Breast epithelium (tissue), 4 donors: Measurements from ENCODE around the gene ZNF808. TPM values are rescaled to one million over a fixed set of nuclear protein-coding genes. Genes with fewer than 3 reads are reported as not detected.
"Not testable (repeated sequence)": the region's sequence is repeated elsewhere in the genome, so short reads cannot be mapped to it uniquely, and the experiment has no call there.

Source experiments
- DNase-seq, 2 donors: peaks; one replicate each; pipeline ENCODE4 v3.0.0-alpha.2; 2019; ENCODE audit warnings: low spot score in 2 of 2
- H3K27ac ChIP-seq, 2 donors: fragments of 200-600 bp; sonication (generic) in 1 of 2; one replicate each; pipeline ENCODE4 v1.5.1; 2016 to 2019; ENCODE audit warnings: mild to moderate bottlenecking in 1 of 2
- H3K27me3 ChIP-seq, 2 donors: fragments of 200-600 bp; sonication (generic) in 1 of 2; one replicate each; pipeline versions ENCODE4 v1.5.1 to v1.6.0; 2017 to 2019; ENCODE audit warnings: control low read depth in 1 of 2, mild to moderate bottlenecking in 1 of 2
- H3K36me3 ChIP-seq: fragments of 200-600 bp; one replicate; pipeline ENCODE4 v1.5.1; 2019
- H3K4me1 ChIP-seq, 2 donors: fragments of 200-600 bp; sonication (generic); one replicate each; pipeline ENCODE4 v1.5.1; 2016 to 2019; ENCODE audit warnings: control low read depth in 1 of 2
- H3K4me3 ChIP-seq, 3 donors: fragments of 200-600 bp; sonication (generic); 1 replicate in 2 of 3; 2 replicates in 1 of 3; pipeline ENCODE4 v1.5.1; 2016 to 2019; ENCODE audit warnings: mild to moderate bottlenecking in 3 of 3, moderate library complexity in 2 of 3
- H3K9me3 ChIP-seq, 2 donors: fragments of 200-600 bp; sonication (generic) in 1 of 2; one replicate each; pipeline ENCODE4 v1.5.1; 2016 to 2019; ENCODE audit warnings: control low read depth in 1 of 2
- CTCF ChIP-seq, 3 donors: fragments of 450-650 bp; IDR thresholded peaks; one replicate each; pipeline ENCODE4 v1.5.1; 2016 to 2017; ENCODE audit warnings: antibody characterized with exemption in 3 of 3, mild to moderate bottlenecking in 3 of 3, moderate library complexity in 3 of 3
- POLR2A ChIP-seq: fragments of 450-650 bp; IDR thresholded peaks from one replicate; pipeline ENCODE4 v1.6.1; 2016; ENCODE audit warnings: antibody characterized with exemption, mild to moderate bottlenecking, moderate library complexity
- POLR2AphosphoS5 ChIP-seq, 3 donors: sonication (generic); formaldehyde crosslinking; IDR thresholded peaks; one replicate each; pipeline ENCODE4 v1.6.1; 2017; ENCODE audit warnings: antibody characterized with exemption in 3 of 3
- intact Hi-C: fragments of 100-400 bp; cut with DNase I; formaldehyde crosslinking; loops from one replicate; pipeline ENCODE4 v1.15.1; 2023; ENCODE audit warnings: low total_unique reads
- total RNA-seq, 3 donors: library from RNA; depleted of rRNA; stranded (reverse); fragments of >200 nt; gene quantifications; one replicate each; pipeline ENCODE4 v1.1.0, GENCODE V29; 2016

Gene ZNF808
- 10 to 100 TPM; 20.6 to 35.1 (median 21.3) TPM for total RNA-seq

GRCh38 chr19:52527134-52527955 lies at the start of gene ZNF808:
Gene ZNF808, plus strand, starts transcription at chr19:52527668. Its CDS starts 15,617 bp downstream, at chr19:52543285.
- Histone ChIP-seq H3K9me3 (no peaks in the 10 kb centered on the region), H3K36me3 (no peaks in the 10 kb centered on the region), H3K27me3 (no peaks in the 10 kb centered on the region), H3K27ac (peak within 1 kb of the TSS; percentile 88 to 96), H3K4me1 (no peaks in the 10 kb centered on the region), H3K4me3 (peak within 1 kb of the TSS; percentile 61 to 80 (median 78))
- TF ChIP-seq POLR2AphosphoS5 (IDR thresholded peaks at IDR 0.05) (peak; percentile 45 to 59 (median 50)), CTCF (IDR thresholded peaks at IDR 0.05) (peak; percentile 81 to 85 (median 82)), POLR2A (no peak)
- intact Hi-C loops, result no loop called here
- peak; percentile 95 to 98 for DNase-seq

DNA sequence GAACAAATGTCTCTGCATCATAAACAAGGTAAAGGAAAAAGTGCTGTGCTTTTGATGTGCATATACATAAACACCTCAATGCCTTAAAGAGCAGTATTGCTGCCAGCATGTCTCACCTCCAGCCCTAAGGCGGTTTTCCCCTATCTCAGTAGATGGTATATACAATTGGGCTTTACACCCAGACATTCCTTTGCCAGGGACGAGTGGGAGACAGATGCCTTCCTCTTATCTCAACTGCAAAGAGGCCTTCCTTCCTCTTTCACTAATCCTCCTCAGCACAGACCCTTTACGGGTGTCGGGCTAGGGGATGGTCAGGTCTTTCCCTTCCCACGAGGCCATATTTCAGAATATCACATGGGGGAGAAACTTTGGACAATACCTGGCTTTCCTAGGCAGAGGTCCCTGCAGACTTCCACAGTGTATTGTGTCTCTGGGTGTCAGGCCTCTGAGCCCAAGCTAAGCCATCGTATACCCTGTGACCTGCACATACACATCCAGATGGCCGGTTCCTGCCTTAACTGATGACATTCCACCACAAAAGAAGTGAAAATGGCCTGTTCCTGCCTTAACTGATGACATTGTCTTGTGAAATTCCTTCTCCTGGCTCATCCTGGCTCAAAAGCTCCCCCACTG lies 43.2 kb upstream of the ZNF808 start:
- intact Hi-C loops, H3K27ac ChIP-seq, H3K27me3 ChIP-seq, H3K4me3 ChIP-seq, H3K36me3 ChIP-seq, DNase-seq, H3K4me1 ChIP-seq: not testable (repeated sequence)
- H3K9me3 ChIP-seq, result peaks cover 83 to 87% of the 10 kb centered on the region in 2 donors

DNA sequence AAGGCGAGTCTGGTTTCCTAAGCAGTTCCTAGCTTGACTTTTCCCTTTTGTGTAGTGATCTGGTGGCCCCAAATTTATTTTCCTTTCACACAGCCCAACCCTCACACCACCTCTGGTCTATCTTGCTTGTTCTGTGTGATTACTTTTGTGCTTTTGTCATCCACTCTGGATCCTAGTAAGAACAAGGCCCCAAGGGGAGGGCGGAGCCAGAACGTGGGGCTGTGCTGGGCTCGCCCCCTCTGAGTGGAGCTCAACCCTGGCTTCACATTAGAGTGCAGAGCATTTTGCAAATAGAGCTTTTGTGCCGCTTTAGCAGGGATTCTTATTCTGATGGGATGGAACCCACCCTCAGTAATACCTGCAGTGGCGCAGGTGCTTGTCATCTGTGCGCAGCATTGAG lies 42.4 kb upstream of the ZNF808 start:
- H3K27me3 ChIP-seq, H3K4me1 ChIP-seq, DNase-seq, H3K4me3 ChIP-seq, intact Hi-C loops, H3K36me3 ChIP-seq, H3K27ac ChIP-seq: not testable (repeated sequence)
- peaks cover 82 to 87% of the 10 kb centered on the region in 2 donors for H3K9me3 ChIP-seq

DNA sequence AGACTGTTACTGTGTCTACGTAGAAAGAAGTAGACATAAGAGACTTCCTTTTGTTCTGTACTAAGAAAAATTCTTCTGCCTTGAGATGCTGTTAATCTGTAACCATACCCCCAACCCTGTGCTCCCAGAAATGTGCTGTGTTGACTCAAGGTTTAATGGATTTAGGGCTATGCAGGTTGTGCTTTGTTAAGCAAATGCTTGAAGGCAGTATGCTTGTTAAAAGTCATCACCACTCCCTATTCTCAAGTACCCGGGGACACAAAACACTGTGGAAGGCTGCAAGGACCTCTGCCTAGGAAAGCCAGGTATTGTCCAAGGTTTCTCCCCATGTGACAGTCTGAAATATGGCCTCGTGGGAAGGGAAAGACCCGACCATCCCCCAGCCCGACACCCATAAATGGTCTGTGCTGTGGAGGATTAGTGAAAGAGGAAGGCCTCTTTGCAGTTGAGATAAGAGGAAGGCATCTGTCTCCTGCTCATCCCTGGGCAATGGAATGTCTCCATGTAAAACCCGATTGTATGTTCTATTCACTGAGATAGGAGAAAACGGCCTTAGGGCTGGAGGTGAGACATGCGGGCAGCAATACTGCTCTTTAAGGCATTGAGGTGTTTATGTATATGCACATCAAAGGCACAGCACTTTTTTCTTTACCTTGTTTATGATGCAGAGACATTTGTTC lies 41.8 kb upstream of the ZNF808 start:
- H3K27me3 ChIP-seq, H3K4me3 ChIP-seq, H3K4me1 ChIP-seq, H3K27ac ChIP-seq, DNase-seq, intact Hi-C loops, H3K36me3 ChIP-seq: not testable (repeated sequence)
- peaks cover 78 to 86% of the 10 kb centered on the region in 2 donors for H3K9me3 ChIP-seq

GRCh38 chr19:52492201-52492993 lies 35.1 kb upstream of the ZNF808 start:
- Histone ChIP-seq H3K9me3 (peaks cover 82 to 86% of the 10 kb centered on the region in 2 donors), H3K36me3 (no peaks in the 10 kb centered on the region)
- intact Hi-C loops, result no loop called here

More at GRCh38 chr19:52492201-52492993, 35.1 kb upstream of the ZNF808 start:
- no peak for TF ChIP-seq POLR2A
- TF ChIP-seq POLR2AphosphoS5 (IDR thresholded peaks at IDR 0.05), result no peak
- no peak for TF ChIP-seq CTCF (IDR thresholded peaks at IDR 0.05)
- H3K4me3 ChIP-seq, result peak overlapping the region in 2 of 3 donors; percentile 9 to 41
- H3K4me1 ChIP-seq, result no peaks in the 10 kb centered on the region
- no peak overlapping the region for H3K27ac ChIP-seq
- no peaks in the 10 kb centered on the region for H3K27me3 ChIP-seq
- DNase-seq, result no peak
